GM19035 (cell line): ENCODE results near the gene CST6.
"Not testable (repeated sequence)": the region's sequence is repeated elsewhere in the genome, so short reads cannot be mapped to it uniquely, and the experiment has no call there.

ENCODE experiments used
- ATAC-seq: cut with Tn5 transposase; IDR thresholded peaks from one replicate; pipeline ENCODE4 v1.9.1; 2021; ENCODE audit not compliant: unreplicated experiment

CST6 gene

DNA sequence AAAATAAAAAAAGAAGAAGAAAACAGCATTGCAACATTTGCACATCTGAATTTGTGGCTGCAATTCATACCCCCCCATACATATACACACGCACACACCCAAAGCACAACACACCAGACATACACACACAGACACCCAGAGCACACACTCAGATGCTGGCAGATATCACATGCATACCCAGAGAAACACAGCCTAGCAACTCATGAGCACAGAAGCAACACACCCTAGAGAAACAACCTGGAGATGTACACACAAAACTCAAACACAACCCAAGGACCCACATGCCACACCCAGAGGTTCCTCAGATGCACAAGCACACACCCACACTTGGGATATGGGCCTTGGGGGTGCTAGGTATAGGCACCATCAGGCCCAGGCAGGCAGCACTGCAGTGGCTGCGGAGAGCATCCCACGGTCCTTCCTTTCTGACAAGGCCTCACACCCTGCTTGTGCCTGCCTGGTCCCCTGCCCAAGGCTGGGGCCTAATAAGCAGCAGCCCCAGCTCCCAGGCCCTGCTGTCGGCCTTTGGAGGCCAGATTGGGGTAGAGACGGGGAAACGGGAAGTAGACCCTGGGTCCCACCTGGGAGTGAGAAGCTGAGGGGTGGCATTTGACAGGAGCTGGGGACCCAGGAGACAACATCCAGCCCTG is 3.1 kb downstream of the CST6 start:
- ATAC-seq: no peak

DNA sequence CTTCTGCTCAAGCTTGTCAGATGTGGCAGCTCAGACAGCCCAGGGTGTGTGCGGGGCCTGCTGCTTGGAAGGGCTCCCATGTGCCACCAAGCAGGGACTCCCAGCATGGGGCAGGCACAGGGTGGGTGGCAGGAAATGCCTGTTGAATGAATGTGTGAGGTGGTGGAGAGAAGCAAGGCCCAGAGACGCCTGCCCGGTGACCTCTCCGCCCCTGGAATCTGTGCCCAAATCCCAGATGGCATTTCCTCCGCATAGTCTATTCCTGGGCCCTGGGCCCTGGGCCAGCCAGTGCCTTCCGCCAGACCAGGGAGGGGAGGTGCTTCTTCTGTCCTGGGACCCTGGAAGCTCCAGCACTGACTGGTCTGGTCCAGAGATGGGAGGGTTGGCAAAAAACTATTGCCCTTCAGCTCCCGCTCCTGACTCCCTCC is 3.7 kb downstream of the CST6 start:
- ATAC-seq: no peak

DNA sequence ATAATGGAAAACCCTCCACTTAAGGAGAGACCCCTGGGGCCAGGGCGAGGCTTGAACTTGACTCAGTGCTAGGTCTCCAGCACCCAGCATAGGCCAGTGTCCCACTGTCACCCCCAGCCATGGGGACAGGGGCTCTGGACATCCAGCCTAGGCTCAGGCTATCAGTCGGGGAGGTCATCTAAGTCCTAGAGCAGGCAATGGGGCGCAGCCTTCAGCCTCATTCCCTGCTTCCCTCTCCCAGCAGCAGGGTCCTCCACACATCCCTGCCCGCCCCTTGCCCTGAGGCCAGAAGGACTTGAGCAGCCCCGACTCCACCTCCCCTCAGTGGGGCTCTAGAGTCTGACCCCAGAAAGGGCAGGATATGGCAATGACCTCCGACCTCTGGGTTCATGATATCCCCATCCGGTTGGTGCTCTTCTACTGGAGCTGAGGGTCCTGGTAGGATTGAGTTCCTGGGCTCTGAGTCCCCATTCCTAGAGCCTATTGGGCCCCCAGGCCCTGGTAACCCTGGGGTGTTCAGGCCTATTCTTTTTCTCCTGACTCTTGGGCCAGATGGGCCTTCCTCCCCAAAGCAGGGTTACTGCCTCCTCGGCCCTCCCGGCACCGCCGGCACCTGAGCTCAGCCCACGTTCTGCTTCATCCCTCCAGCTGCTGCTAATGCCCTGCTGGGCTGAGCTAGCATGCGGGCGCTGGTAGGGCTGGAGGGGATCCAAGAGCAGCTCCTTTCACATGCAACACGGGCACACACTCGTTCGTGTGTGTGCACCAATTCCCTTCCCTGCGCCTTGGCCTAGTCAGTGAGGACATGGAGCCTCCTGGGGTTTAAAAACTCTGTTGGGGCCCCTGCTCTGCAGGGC is 4.4 kb downstream of the CST6 start:
- no peak for ATAC-seq

DNA sequence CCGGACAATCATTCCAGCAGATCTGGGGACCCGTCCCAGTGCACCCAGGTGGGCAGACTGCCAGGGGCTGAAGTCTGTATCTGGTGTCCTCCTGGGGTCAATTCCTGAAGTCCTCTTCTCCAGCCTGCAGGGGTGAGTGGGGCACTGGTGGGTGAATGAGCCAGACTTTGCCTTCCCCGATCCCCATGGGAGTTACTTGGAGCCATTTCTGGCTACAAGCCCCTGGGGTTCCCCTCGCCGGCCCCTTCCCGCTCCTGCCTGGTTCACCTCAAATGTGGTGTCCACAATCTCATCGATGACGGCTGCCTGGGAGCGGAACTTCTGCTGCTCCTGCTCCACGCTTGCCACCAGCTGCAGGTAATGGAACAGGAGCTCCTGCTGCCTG is 5.0 kb downstream of the CST6 start:
- no peak for ATAC-seq

GRCh38 chr11:66017321-66017720 is 5.5 kb downstream of the CST6 start:
- no peak for ATAC-seq

DNA sequence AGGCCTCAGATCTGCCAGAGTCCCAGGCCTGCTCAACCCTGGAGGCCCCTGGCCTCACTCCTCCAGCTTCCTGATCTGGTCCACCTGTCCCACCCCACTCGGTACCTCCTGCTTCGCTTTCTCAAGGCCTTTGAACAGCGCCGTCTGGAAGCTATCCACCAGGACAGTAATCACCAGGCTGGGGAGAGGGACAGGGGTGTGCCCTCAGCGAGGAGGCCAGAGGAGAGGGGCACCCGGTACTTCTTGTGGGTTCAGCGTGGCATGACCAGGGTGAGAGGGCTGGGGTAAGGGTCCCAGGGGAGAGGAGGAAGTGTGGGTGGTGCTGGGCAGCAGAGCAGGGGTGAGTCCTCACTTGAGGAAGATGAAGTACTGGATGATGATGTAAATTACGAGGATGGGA is 8.4 kb downstream of the CST6 start:
- no peak for ATAC-seq

GRCh38 chr11:66020618-66021357 is 9.0 kb downstream of the CST6 start:
- ATAC-seq: no peak

GRCh38 chr11:66022401-66023185 is 10.8 kb downstream of the CST6 start:
- ATAC-seq: no peak

- ATAC-seq: not testable (repeated sequence)
Observed at GRCh38 chr11:66023186-66023440, 11.3 kb downstream of the CST6 start.

GRCh38 chr11:66026017-66026529 is 14.3 kb downstream of the CST6 start, which contains the start of gene CATSPER1:
Gene CATSPER1, minus strand, starts transcription at chr11:66026479. Its CDS starts 100 bp downstream, at chr11:66026379.
- ATAC-seq: no peak

DNA sequence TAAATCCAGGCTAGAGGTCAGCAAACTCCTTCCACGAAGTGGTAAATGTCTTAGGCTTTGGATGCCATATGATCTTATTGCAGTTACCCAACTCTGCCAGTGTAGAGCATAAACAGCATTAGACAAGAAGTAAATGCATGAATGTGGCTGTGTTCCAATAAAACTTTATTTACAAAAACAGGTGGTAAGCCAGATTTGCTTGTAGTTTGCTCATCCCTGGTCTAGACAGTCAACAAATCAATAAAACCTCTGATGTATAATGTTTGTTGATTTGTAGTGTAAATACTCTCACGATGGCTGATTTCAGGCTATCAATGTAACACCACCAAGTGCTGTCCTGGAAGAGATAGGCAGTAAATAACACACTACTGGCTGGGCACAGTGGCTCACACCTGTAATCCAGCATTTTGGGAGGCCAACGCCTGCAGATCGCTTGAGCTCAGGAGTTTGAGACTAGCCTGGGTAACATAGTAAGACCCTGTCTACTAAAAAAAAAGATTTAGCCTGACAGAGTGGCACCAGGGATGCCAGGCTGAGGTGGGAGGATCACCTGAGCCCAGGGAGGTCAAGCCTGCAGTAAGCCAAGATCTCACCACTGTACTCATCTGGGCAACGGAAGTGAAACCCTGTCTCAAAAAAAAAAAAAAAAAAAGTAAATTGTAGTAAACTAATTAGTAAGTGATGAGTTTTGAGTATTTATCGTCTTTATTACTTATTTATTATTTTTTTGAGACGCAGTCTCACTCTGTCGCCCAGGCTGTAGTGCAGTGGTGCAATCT is 21.3 kb downstream of the CST6 start:
- no peak for ATAC-seq

- ATAC-seq: no peak
Observed at GRCh38 chr11:66035653-66036333, 24.0 kb downstream of the CST6 start.

GRCh38 chr11:66036334-66036710 is 24.5 kb downstream of the CST6 start:
- no peak for ATAC-seq

DNA sequence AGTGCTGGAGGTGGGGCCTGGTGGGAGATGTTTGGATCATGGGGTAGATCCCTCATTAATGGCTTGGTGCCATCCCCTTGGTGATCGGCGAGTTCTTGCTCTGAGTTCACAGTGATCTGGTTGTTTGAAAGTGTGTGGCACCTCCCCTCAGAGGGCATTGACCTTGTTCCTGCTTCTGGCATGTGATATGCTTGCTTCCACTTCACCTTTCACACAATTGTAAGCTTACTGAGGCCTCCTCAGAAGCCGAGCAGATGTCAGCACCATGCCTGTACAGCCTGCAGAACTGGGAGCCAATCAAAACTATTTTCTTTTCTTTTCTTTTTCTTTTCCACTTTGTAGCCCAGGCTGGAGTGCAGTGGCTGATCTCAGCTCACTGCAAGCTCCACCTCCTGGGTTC is 25.5 kb downstream of the CST6 start:
- no peak for ATAC-seq

DNA sequence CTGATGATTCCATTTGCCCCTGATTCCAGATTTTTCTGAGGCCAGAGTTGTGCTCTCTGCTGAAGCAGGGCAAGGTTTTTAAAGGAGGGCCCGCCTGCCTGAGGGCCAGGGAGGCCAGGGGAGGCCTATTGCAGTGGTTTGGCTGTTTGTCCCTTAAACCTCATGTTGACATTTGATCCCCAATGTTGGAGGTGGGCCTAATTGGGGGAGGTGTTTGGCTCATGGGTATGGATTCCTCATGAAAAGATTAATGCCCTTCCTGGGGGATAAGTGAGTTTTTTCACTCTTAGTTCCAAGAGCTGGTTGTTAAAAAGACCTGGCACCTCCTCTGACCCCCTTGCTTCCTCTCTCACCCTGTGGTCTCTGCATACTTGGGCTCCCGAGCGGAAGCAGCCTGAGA is 28.0 kb downstream of the CST6 start:
- no peak for ATAC-seq

DNA sequence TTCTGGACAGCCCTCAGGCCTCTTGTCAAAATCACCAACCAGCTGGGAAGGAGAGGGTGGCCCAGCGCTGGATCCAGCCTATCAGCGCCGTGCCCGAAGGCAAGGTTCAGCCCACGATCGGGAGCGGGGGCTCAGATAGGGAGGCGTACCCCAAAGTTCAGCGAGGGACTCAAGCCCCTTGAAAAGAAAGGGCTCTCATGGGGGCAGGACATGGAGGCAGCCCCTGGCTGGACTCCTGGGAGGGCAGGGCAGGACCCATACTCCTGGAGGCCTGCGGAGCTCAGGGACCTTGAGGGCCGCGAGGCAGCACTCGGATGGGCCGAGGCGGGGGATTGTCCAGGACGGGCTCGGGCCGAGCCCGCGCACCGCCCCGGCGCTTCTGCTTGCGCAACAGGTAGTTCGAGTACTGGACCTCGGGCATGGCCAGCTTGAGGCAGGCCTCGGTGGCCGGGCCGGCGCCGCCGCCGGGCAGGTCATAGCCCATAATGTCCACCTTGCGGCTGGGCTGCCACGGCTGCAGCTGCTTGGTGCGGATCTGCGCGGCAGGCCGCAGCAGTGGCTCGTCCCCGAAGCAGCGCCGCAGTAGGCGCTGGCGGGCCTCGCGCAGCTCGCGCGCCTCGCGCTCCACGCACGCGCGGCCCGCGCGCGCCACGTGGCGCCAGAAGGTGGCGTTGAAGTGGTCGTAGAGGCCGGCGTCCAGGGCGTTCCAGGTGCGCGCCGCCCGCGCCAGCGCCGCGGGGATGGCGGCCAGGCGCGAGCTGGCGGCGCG is 30.6 kb downstream of the CST6 start:
- no peak for ATAC-seq

GRCh38 chr11:66042996-66043906 is 31.4 kb downstream of the CST6 start:
- ATAC-seq: no peak

GRCh38 chr11:66044757-66045156 is 32.9 kb downstream of the CST6 start:
- no peak for ATAC-seq
